OCI-LY1 (cell line): ENCODE data around the gene EIF2D.

Experiments
- H2AFZ ChIP-seq: fragments of 200-600 bp; sonication (generic), shearing (Covaris generic); 2 replicates; pipeline ENCODE4 v1.6.0; 2014; ENCODE audit warnings: antibody characterized with exemption, mild to moderate bottlenecking, low read length
- H3F3A ChIP-seq: fragments of 200-600 bp; sonication (generic), shearing (Covaris generic); 2 replicates; pipeline ENCODE4 v1.6.0; 2014; ENCODE audit warnings: mild to moderate bottlenecking, antibody characterized with exemption, low read length, moderate library complexity; ENCODE audit not compliant: insufficient read depth
- H3K27ac ChIP-seq: fragments of 200-600 bp; sonication (generic); 2 replicates; pipeline ENCODE4 v1.5.1; 2014; ENCODE audit warnings: low read length, mixed run types, mild to moderate bottlenecking, low read depth; ENCODE audit not compliant: poor library complexity, severe bottlenecking
- H3K27me3 ChIP-seq: fragments of 200-600 bp; sonication (generic); 2 replicates; pipeline ENCODE4 v1.6.0; 2014; ENCODE audit warnings: antibody characterized with exemption, mild to moderate bottlenecking, low read length, moderate library complexity; ENCODE audit not compliant: insufficient read depth
- H3K36me3 ChIP-seq: fragments of 200-600 bp; sonication (generic); 2 replicates; pipeline ENCODE4 v1.6.1; 2014; ENCODE audit warnings: mild to moderate bottlenecking, antibody characterized with exemption, low read length, moderate library complexity, mixed read lengths; ENCODE audit not compliant: insufficient read depth
- H3K4me1 ChIP-seq: fragments of 200-600 bp; sonication (generic); 2 replicates; pipeline ENCODE4 v1.5.1; 2014; ENCODE audit warnings: mild to moderate bottlenecking, low read length, moderate library complexity; ENCODE audit not compliant: insufficient read depth, severe bottlenecking
- H3K4me2 ChIP-seq: fragments of 200-600 bp; sonication (generic), shearing (Covaris generic); 2 replicates; pipeline ENCODE4 v1.6.1; 2014; ENCODE audit warnings: low read length
- H3K4me3 ChIP-seq: fragments of 200-600 bp; sonication (generic); 2 replicates; pipeline ENCODE4 v1.5.1; 2014; ENCODE audit warnings: low read length, low read depth, mild to moderate bottlenecking, mixed read lengths; ENCODE audit not compliant: poor library complexity, severe bottlenecking
- H3K79me2 ChIP-seq: fragments of 200-600 bp; shearing (Covaris generic); 2 replicates; pipeline ENCODE4 v1.6.1; 2016; ENCODE audit warnings: mixed run types, low read length, mixed read lengths; ENCODE audit not compliant: insufficient read depth
- H3K9ac ChIP-seq: fragments of 200-600 bp; sonication (generic), shearing (Covaris generic); 2 replicates; pipeline ENCODE4 v1.6.1; 2014; ENCODE audit warnings: mild to moderate bottlenecking, low read length, mixed read lengths
- H3K9me2 ChIP-seq: fragments of 200-600 bp; sonication (generic), shearing (Covaris generic); 2 replicates; pipeline ENCODE4 v1.6.1; 2014; ENCODE audit warnings: low read depth, mild to moderate bottlenecking, low read length, mixed read lengths
- H3K9me3 ChIP-seq: fragments of 200-600 bp; shearing (Covaris generic); 2 replicates; pipeline ENCODE4 v1.6.1; 2014; ENCODE audit warnings: low read length, mixed read lengths
- H4K20me1 ChIP-seq: fragments of 200-600 bp; sonication (generic), shearing (Covaris generic); 2 replicates; pipeline ENCODE4 v1.6.0; 2016; ENCODE audit warnings: mild to moderate bottlenecking, low read length; ENCODE audit not compliant: insufficient read depth
- EZH2 ChIP-seq: fragments of 200-600 bp; sonication (generic), shearing (Covaris generic); IDR thresholded peaks from 2 replicates; pipeline ENCODE4 v1.8.0; 2017; ENCODE audit warnings: borderline replicate concordance, mixed run types, mild to moderate bottlenecking, antibody characterized with exemption, low read length, moderate library complexity, mixed read lengths
- TF ChIP-seq, protein P1 (sequence below): fragments of 200-600 bp; sonication (generic), shearing (Covaris generic); IDR thresholded peaks from 2 replicates; pipeline ENCODE4 v1.5.1; 2017; ENCODE audit warnings: mild to moderate bottlenecking, antibody characterized with exemption, low read length, moderate library complexity, mixed read lengths

The EIF2D gene

DNA sequence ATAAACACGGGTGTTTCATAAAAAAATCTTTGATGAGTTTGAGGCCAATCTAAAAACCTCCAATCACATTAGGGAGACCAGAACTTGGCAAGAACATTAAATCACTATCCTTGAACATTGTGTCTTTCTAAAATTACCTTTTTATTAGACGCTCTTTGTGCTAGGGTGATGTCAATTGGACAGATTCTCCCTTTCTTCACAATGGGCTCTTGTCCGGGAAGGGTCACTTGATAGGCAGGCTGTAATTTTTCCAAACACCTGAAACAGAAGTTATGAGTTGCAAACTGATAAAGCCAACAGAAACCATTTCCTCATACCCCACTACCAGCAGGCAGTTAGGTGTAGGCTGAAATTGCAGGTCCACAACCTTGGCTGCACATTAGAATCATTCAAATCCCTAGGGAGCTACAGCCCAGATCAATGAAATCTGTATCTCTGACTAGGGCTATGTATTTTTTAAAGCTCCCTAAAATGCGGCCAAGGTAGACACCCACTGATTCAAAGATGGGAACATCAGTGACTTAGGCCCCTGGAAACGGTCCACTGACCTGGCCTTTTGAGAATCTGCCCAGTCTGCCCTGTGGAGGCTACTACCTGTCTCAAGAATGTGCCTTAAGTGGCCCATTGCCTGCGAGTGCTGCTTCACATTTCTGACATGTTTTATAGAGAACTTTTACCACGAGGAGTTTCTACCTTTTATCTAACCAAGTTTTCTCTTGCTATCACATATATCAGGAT is 16.5 kb downstream of the EIF2D start:
- no peaks in the 10 kb centered on the region for H3K79me2 ChIP-seq
- no peak overlapping the region for H3K9ac ChIP-seq
- H3K27me3 ChIP-seq, result no peaks in the 10 kb centered on the region
- H3K4me1 ChIP-seq, result no peaks in the 10 kb centered on the region
- no peak overlapping the region for H3K4me2 ChIP-seq
- no peaks in the 10 kb centered on the region for H3K9me3 ChIP-seq
- TF ChIP-seq EZH2, result no peak
- TF ChIP-seq, protein P1, sequence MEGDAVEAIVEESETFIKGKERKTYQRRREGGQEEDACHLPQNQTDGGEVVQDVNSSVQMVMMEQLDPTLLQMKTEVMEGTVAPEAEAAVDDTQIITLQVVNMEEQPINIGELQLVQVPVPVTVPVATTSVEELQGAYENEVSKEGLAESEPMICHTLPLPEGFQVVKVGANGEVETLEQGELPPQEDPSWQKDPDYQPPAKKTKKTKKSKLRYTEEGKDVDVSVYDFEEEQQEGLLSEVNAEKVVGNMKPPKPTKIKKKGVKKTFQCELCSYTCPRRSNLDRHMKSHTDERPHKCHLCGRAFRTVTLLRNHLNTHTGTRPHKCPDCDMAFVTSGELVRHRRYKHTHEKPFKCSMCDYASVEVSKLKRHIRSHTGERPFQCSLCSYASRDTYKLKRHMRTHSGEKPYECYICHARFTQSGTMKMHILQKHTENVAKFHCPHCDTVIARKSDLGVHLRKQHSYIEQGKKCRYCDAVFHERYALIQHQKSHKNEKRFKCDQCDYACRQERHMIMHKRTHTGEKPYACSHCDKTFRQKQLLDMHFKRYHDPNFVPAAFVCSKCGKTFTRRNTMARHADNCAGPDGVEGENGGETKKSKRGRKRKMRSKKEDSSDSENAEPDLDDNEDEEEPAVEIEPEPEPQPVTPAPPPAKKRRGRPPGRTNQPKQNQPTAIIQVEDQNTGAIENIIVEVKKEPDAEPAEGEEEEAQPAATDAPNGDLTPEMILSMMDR, result no peak
- no peaks in the 10 kb centered on the region for H4K20me1 ChIP-seq
- H2AFZ ChIP-seq, result no peak overlapping the region
- no peak overlapping the region for H3K27ac ChIP-seq
- no peaks in the 10 kb centered on the region for H3F3A ChIP-seq
- H3K36me3 ChIP-seq, result peaks cover 76% of the 10 kb centered on the region
- no peaks in the 10 kb centered on the region for H3K9me2 ChIP-seq
- no peak overlapping the region for H3K4me3 ChIP-seq

DNA sequence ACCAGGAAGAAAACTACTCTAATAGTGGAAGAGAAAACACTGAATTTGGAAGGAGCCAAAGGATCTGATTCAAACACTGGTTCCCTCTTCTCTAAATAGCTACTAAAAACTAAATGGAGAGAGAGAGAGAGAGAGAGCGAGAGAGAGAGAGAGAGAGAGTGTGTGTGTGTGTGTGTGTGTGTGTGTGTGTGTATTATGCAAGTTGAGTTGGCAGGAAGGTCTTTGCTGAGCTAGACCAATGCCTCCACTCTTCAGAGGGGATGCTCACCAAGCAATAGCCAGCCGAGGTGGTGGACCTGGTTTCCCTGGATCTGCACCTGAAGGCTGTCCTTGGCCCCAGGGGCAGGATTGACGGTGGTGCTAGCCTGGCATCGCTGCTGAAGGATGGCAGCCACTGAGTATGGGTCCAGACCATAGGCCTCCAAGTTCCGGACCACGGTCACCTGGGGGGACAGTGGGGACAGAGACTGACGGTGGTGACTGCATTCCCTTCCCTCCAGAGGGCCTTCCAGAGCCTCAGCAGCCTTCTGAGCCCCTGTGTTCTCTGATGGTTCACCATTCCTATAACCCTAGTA is 18.8 kb downstream of the EIF2D start:
- Histone ChIP-seq H3K9ac (no peak overlapping the region), H3K9me3 (no peaks in the 10 kb centered on the region), H3K27me3 (no peaks in the 10 kb centered on the region), H2AFZ (no peak overlapping the region), H3K4me2 (no peak overlapping the region), H3K9me2 (no peaks in the 10 kb centered on the region), H3K4me3 (no peak overlapping the region), H3K4me1 (peaks cover 6% of the 10 kb centered on the region), H3K27ac (no peak overlapping the region), H4K20me1 (no peaks in the 10 kb centered on the region), H3F3A (no peaks in the 10 kb centered on the region), H3K79me2 (no peaks in the 10 kb centered on the region), H3K36me3 (peaks cover 82% of the 10 kb centered on the region)
- TF ChIP-seq, protein P1, result no peak
- TF ChIP-seq EZH2, result no peak

DNA sequence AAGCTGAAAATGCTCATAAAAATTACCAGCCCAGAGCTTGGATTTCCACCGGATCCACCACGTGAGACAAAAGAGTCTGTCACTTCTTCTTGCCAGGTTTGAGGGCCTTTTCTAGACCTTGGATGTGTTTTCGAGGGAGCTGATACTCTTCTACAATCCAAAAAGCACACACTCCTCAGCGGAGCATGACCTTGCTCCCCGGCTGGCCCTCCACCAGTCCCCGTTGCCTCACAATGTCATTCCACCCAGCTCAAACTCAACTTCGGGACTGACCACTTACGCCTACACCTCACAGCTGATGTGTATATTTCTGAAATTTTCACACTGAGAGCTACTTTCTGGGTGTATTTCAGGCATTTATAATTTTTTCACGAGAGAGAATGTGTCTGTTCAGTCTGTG is 20.6 kb downstream of the EIF2D start:
- H3K27ac ChIP-seq, result no peak overlapping the region
- H3K9me2 ChIP-seq, result no peaks in the 10 kb centered on the region
- H3K9me3 ChIP-seq, result no peaks in the 10 kb centered on the region
- no peaks in the 10 kb centered on the region for H3K27me3 ChIP-seq
- TF ChIP-seq, protein P1, result no peak
- TF ChIP-seq EZH2, result no peak
- no peaks in the 10 kb centered on the region for H4K20me1 ChIP-seq
- no peaks in the 10 kb centered on the region for H3K79me2 ChIP-seq
- no peak overlapping the region for H3K4me3 ChIP-seq
- no peaks in the 10 kb centered on the region for H3F3A ChIP-seq
- H3K4me2 ChIP-seq, result no peak overlapping the region
- peaks cover 87% of the 10 kb centered on the region for H3K36me3 ChIP-seq
- H3K9ac ChIP-seq, result no peak overlapping the region
- peaks cover 6% of the 10 kb centered on the region for H3K4me1 ChIP-seq
- no peak overlapping the region for H2AFZ ChIP-seq
